ENCODE measurements around the gene HSPG2.
"Not testable (repeated sequence)": the region's sequence is repeated elsewhere in the genome, so short reads cannot be mapped to it uniquely, and the experiment has no call there.

Gene HSPG2

GRCh38 chr1:21912038-21912758 lies 24.9 kb downstream of the HSPG2 start:
- DNase-seq (ENCODE audit: low read depth in 2 of 2): no peak

GRCh38 chr1:21911205-21912001 lies 25.7 kb downstream of the HSPG2 start:
- DNase-seq (ENCODE audit: low read depth in 2 of 2): no peak

- DNase-seq (ENCODE audit: low read depth in 2 of 2): no peak
These were observed 26.4 kb downstream of the HSPG2 start for GRCh38 chr1:21910558-21911204.

- DNase-seq (ENCODE audit: low read depth in 2 of 2): peak in 1 of 2 experiments; percentile 16
These were observed 27.2 kb downstream of the HSPG2 start for GRCh38 chr1:21909787-21910503.

GRCh38 chr1:21909286-21909759 lies 27.8 kb downstream of the HSPG2 start:
- no peak for DNase-seq (ENCODE audit: low read depth in 2 of 2)

- not testable (repeated sequence) for DNase-seq (ENCODE audit: low read depth in 2 of 2)
These were observed 29.2 kb downstream of the HSPG2 start for GRCh38 chr1:21907737-21908534.

- no peak for DNase-seq (ENCODE audit: low read depth in 2 of 2)
These were observed 30.1 kb downstream of the HSPG2 start for GRCh38 chr1:21907079-21907418.

GRCh38 chr1:21906173-21907078 lies 30.7 kb downstream of the HSPG2 start:
- DNase-seq (ENCODE audit: low read depth in 2 of 2): no peak

- no peak for DNase-seq (ENCODE audit: low read depth in 2 of 2)
These were observed 32.2 kb downstream of the HSPG2 start for GRCh38 chr1:21904704-21905520.

- DNase-seq (ENCODE audit: low read depth in 2 of 2): no peak
These were observed 32.7 kb downstream of the HSPG2 start for GRCh38 chr1:21904454-21904703.

- DNase-seq (ENCODE audit: low read depth in 2 of 2): no peak
These were observed 33.3 kb downstream of the HSPG2 start for GRCh38 chr1:21903638-21904453.

- DNase-seq (ENCODE audit: low read depth in 2 of 2): no peak
These were observed 34.8 kb downstream of the HSPG2 start for GRCh38 chr1:21902026-21903012.

- no peak for DNase-seq (ENCODE audit: low read depth in 2 of 2)
These were observed 35.6 kb downstream of the HSPG2 start for GRCh38 chr1:21901473-21901847.

GRCh38 chr1:21900766-21901472 lies 36.2 kb downstream of the HSPG2 start:
- DNase-seq (ENCODE audit: low read depth in 2 of 2): no peak

GRCh38 chr1:21899987-21900386 lies 37.1 kb downstream of the HSPG2 start:
- no peak for DNase-seq (ENCODE audit: low read depth in 2 of 2)

- DNase-seq (ENCODE audit: low read depth in 2 of 2): no peak
These were observed 37.8 kb downstream of the HSPG2 start for GRCh38 chr1:21899267-21899810.

All from stimulated activated CD4-positive, alpha-beta T cell treated with anti-CD3 and anti-CD28 coated beads, Interleukin-12 subunit alpha, Interleukin-12 subunit beta, amount 100 ng/mL, for 24 hours (primary cell).